Measurements from ENCODE around the gene ADCYAP1R1.
"Not testable (repeated sequence)": the region's sequence is repeated elsewhere in the genome, so short reads cannot be mapped to it uniquely, and the experiment has no call there.

The ADCYAP1R1 gene

DNA sequence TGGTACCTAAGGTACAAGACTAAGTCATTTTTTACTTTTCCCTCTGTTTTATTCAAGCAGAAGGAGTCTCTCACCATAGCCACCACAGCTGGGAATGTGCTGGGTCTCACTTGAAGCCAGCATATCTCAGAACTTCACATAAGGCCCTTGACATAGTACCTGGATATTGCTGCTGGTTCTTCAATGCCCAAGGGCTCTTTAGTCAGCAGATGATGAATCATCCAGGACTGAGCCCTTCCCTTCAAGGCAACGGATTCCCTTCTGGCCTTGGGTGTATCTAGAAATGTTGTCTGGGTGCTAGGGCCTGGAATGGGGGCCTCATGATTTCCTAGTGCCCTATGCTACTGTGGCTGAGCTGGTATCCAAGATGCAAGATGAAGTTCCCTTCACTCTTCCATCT lies 93.9 kb downstream of the ADCYAP1R1 start:
- DNase-seq: no peak

DNA sequence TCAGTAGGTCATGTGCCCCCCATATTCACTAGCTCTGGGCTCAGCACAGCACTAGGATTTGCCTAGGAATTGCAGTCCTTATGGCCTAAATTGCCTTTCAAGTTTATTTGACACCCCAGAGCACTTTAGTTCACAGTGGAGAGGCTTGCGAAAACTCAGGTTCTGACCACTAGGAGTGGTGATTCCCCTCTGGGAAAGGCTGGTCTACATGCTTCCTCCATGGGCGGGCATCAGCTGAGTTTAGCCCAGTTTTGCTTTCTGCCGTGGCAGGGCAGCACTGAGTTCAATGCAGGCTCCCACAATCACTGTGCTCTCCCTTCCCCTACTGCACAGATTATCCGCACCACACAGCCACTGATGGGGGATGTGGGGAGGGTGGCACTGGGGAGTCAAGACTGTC lies 94.4 kb downstream of the ADCYAP1R1 start:
- DNase-seq: no peak

DNA sequence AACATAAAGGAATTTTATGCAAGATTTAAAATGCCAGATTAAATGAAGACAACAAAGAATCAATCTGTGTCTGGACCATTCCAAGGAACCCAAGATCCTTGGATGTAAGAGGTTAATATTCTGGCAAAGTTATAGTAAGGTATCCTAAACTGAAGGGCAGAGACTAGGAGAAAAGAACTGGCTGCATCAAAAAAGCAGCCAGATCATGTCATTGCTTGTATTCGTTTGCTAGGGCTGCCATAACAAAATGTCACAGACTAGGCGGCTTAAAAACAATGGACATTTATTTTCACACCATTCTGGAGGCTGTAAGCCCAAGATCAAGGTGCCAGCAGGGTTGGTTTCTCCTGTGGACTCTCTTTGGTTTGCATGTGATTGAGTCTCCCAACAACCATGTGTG lies 99.7 kb downstream of the ADCYAP1R1 start:
- no peak for DNase-seq

DNA sequence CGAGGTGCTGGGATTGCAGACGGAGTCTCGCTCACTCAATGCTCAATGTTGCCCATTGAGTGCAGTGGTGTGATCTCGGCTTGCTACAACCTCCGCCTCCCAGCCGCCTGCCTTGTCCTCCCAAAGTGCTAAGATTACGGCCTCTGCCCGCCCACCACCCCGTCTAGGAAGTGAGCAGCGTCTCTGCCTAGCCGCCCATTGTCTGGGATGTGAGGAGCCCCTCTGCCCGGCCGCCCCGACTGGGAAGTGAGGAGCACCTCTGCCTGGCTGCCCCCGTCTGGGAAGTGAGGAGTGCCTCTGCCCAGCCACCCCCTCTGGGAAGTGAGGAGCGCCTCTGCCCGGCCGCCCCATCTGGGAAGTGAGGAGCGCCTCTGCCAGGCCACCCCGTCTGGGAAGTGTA lies 101.2 kb downstream of the ADCYAP1R1 start:
- DNase-seq: not testable (repeated sequence)

DNA sequence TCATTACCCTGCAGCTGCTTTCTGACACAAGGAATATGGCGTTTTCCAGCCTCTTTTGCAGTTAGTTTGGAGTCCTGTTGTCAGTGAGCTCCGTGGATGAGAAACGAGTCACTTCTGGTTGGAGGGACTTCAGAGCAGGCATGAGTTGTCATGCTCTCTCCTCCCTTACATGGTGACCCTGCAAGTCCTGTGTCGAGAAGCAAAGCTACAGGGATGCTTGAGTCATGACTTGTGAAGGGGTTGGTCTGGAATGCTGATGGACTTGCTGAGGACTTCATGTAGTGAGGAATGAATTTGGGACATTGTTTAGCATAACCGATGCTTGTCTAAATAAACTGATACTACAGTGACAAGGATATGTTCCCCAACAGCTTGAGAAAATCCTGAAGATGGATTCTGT lies 108.8 kb downstream of the ADCYAP1R1 start:
- DNase-seq: no peak
